SK-N-SH treated with all-trans-retinoic acid at 6 μM for 48 hours (cell line): ENCODE results near the gene HPF1.
"Not testable (repeated sequence)": the region's sequence is repeated elsewhere in the genome, so short reads cannot be mapped to it uniquely, and the experiment has no call there.

Experiments
- ATAC-seq: fragments of 200-7000 bp; cut with Tn5 transposase; 3 replicates; pipeline ENCODE4 v1.9.1; 2020; ENCODE audit warnings: mild to moderate bottlenecking, moderate library complexity
- ARNTL ChIP-seq: fragments of 450-650 bp; formaldehyde crosslinking; IDR thresholded peaks from 2 replicates; pipeline ENCODE4 v1.5.0; 2020; ENCODE audit warnings: low read depth, mild to moderate bottlenecking, moderate library complexity, borderline replicate concordance
- BACH2 ChIP-seq: fragments of 250-450 bp; sonication (Bioruptor Pico); IDR thresholded peaks from 2 replicates; pipeline ENCODE4 v1.9.0; 2021; ENCODE audit warnings: mild to moderate bottlenecking, borderline replicate concordance
- CSDC2 ChIP-seq: fragments of 250-450 bp; sonication (Bioruptor Pico); IDR thresholded peaks from 2 replicates; pipeline ENCODE4 v1.5.0; 2020; ENCODE audit warnings: mild to moderate bottlenecking, moderate library complexity
- ESRRG ChIP-seq: fragments of 250-450 bp; sonication (Bioruptor Pico); IDR thresholded peaks from 2 replicates; pipeline ENCODE4 v1.6.1; 2021; ENCODE audit warnings: mild to moderate bottlenecking
- GLIS3 ChIP-seq: fragments of 250-450 bp; sonication (Bioruptor Pico); IDR thresholded peaks from 2 replicates; pipeline ENCODE4 v1.5.0; 2020; ENCODE audit warnings: mild to moderate bottlenecking, moderate library complexity
- ISL1 ChIP-seq: fragments of 250-450 bp; sonication (Bioruptor Pico); IDR thresholded peaks from 2 replicates; pipeline ENCODE4 v2.1.2; 2022; ENCODE audit warnings: mild to moderate bottlenecking, moderate library complexity
- OSR1 ChIP-seq: fragments of 250-450 bp; sonication (Bioruptor Pico); IDR thresholded peaks from 2 replicates; pipeline ENCODE4 v1.8.0; 2022; ENCODE audit warnings: moderate library complexity, mild to moderate bottlenecking, inconsistent platforms
- RARB ChIP-seq: fragments of 250-450 bp; sonication (Bioruptor Pico); IDR thresholded peaks from 2 replicates; pipeline ENCODE4 v1.8.0; 2021; ENCODE audit warnings: mild to moderate bottlenecking, moderate library complexity
- SNAI2 ChIP-seq: fragments of 250-450 bp; sonication (Bioruptor Pico); IDR thresholded peaks from 2 replicates; pipeline ENCODE4 v1.5.0; 2020; ENCODE audit warnings: mild to moderate bottlenecking, moderate library complexity
- TCF4 ChIP-seq: fragments of 250-450 bp; sonication (Bioruptor Pico); IDR thresholded peaks from 2 replicates; pipeline ENCODE4 v1.8.0; 2021; ENCODE audit warnings: mild to moderate bottlenecking, moderate library complexity, borderline replicate concordance
- TOX ChIP-seq: fragments of 250-450 bp; sonication (Bioruptor Pico); IDR thresholded peaks from 2 replicates; pipeline ENCODE4 v1.8.0; 2021; ENCODE audit warnings: mild to moderate bottlenecking, moderate library complexity, borderline replicate concordance
- ZC3H10 ChIP-seq: fragments of 250-450 bp; sonication (Bioruptor Pico); IDR thresholded peaks from 2 replicates; pipeline ENCODE4 v1.5.1; 2021; ENCODE audit warnings: mild to moderate bottlenecking, moderate library complexity
- ZFP3 ChIP-seq: fragments of 250-450 bp; sonication (Bioruptor Pico); IDR thresholded peaks from 2 replicates; pipeline ENCODE4 v1.5.0; 2020; ENCODE audit warnings: mild to moderate bottlenecking, moderate library complexity
- ZFP30 ChIP-seq: fragments of 450-650 bp; formaldehyde crosslinking; IDR thresholded peaks from 2 replicates; pipeline ENCODE4 v1.5.0; 2022; ENCODE audit warnings: mild to moderate bottlenecking, moderate library complexity
- ZNF565 ChIP-seq: fragments of 450-650 bp; formaldehyde crosslinking; conservative IDR thresholded peaks from 2 replicates; pipeline ENCODE4 v1.5.0; 2020; ENCODE audit warnings: low read depth, mild to moderate bottlenecking, moderate library complexity
- ZNF70 ChIP-seq: fragments of 450-650 bp; formaldehyde crosslinking; IDR thresholded peaks from 2 replicates; pipeline ENCODE4 v1.5.0; 2020; ENCODE audit warnings: mild to moderate bottlenecking, moderate library complexity
- ZNF8 ChIP-seq: fragments of 450-650 bp; formaldehyde crosslinking; IDR thresholded peaks from 2 replicates; pipeline ENCODE4 v1.5.0; 2020; ENCODE audit warnings: mild to moderate bottlenecking, moderate library complexity
- TF ChIP-seq, protein P1 (sequence below): fragments of 250-450 bp; sonication (Bioruptor Pico); IDR thresholded peaks from 2 replicates; pipeline ENCODE4 v1.5.0; 2020; ENCODE audit warnings: mild to moderate bottlenecking, moderate library complexity
- TF ChIP-seq, protein P2 (sequence below): fragments of 250-450 bp; sonication (Bioruptor Pico); IDR thresholded peaks from 2 replicates; pipeline ENCODE4 v1.5.1; 2021; ENCODE audit warnings: mild to moderate bottlenecking, moderate library complexity
- TF ChIP-seq, protein P3 (sequence below): fragments of 250-450 bp; sonication (Bioruptor Pico); IDR thresholded peaks from 2 replicates; pipeline ENCODE4 v1.5.1; 2020; ENCODE audit warnings: low read depth, mild to moderate bottlenecking, moderate library complexity
- TF ChIP-seq, protein P4 (sequence below): fragments of 250-450 bp; sonication (Bioruptor Pico); IDR thresholded peaks from 2 replicates; pipeline ENCODE4 v1.8.0; 2021; ENCODE audit warnings: low read depth, mild to moderate bottlenecking, moderate library complexity, borderline replicate concordance

HPF1 gene

DNA sequence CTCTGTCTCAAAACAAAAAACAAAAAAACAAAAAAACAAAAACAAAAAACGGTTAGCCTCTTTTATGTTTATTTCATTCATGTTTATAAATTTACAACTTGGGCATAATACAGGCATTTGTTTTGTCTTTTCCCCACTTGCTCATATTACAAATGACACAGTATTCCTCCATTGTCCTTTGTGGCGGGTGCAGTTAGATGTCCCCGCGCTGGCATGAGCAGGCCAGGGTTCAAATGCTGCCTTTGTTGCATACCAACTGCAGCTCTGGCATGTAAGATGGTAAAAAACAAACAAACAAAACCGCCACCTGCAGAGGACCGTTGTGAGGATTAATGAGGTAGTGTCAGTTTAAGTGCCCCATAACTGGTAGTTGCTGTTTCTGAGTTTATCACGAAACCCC lies 16.1 kb upstream of the HPF1 start:
- TF ChIP-seq, protein P1, sequence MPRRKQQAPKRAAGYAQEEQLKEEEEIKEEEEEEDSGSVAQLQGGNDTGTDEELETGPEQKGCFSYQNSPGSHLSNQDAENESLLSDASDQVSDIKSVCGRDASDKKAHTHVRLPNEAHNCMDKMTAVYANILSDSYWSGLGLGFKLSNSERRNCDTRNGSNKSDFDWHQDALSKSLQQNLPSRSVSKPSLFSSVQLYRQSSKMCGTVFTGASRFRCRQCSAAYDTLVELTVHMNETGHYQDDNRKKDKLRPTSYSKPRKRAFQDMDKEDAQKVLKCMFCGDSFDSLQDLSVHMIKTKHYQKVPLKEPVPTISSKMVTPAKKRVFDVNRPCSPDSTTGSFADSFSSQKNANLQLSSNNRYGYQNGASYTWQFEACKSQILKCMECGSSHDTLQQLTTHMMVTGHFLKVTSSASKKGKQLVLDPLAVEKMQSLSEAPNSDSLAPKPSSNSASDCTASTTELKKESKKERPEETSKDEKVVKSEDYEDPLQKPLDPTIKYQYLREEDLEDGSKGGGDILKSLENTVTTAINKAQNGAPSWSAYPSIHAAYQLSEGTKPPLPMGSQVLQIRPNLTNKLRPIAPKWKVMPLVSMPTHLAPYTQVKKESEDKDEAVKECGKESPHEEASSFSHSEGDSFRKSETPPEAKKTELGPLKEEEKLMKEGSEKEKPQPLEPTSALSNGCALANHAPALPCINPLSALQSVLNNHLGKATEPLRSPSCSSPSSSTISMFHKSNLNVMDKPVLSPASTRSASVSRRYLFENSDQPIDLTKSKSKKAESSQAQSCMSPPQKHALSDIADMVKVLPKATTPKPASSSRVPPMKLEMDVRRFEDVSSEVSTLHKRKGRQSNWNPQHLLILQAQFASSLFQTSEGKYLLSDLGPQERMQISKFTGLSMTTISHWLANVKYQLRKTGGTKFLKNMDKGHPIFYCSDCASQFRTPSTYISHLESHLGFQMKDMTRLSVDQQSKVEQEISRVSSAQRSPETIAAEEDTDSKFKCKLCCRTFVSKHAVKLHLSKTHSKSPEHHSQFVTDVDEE = no peak
- TF ChIP-seq ZFP30 (CRISPR knock-in tag) (no peak), CSDC2 (CRISPR knock-in tag) (no peak), ARNTL (CRISPR knock-in tag) (no peak), ZFP3 (CRISPR knock-in tag) (no peak), ESRRG (CRISPR knock-in tag) (no peak), TCF4 (CRISPR knock-in tag) (no peak), SNAI2 (CRISPR knock-in tag) (no peak), ZNF565 (CRISPR knock-in tag) (no peak)
- TF ChIP-seq, protein P2, sequence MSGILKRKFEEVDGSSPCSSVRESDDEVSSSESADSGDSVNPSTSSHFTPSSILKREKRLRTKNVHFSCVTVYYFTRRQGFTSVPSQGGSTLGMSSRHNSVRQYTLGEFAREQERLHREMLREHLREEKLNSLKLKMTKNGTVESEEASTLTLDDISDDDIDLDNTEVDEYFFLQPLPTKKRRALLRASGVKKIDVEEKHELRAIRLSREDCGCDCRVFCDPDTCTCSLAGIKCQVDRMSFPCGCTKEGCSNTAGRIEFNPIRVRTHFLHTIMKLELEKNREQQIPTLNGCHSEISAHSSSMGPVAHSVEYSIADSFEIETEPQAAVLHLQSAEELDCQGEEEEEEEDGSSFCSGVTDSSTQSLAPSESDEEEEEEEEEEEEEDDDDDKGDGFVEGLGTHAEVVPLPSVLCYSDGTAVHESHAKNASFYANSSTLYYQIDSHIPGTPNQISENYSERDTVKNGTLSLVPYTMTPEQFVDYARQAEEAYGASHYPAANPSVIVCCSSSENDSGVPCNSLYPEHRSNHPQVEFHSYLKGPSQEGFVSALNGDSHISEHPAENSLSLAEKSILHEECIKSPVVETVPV (CRISPR knock-in tag) = no peak
- no peak for ATAC-seq

DNA sequence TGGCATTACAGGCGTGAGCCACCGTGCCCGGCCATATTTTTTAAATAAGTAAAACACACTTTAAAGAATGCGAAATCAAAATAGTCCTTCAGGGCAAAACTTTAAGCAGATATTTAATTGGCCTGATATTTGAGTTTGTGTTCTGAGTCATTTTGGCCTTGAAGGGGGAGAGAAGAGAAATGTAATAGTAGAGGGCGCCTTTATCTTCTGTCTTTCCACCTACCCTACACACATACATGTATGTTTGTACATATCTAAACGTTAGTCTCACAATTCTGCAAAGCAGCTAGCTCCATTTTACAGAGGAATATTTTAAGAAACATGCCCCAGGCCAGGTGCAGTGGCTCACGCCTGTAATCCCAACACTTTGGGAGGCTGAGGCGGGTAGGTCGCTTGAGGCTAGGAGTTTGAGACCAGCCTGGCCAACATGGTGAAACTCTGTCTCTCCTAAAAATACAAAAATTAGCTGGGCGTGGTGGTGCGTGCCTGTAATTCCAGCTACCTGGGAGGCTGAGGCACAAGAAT lies 13.9 kb upstream of the HPF1 start:
- not testable (repeated sequence) for ATAC-seq

DNA sequence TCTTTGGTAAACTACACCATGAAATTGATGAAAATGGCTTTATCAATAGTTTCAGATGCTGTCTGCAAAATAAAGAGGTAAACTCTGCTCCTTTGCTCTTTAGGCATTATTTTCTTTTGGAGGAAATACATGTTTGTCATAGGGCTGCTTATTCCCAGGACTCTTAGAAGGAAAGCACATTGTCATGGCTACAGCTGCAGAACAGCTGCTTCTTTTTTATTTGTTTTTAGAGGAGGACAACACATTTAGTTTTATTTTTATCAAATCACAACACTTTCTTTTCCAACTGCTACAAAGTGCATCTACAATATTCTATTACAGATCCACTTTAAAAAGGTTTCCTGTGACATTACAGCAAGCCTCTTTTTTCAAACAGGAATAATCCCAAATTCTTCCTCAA lies 12.7 kb upstream of the HPF1 start:
- TF ChIP-seq TOX (CRISPR knock-in tag) = no peak
- no peak for ATAC-seq

DNA sequence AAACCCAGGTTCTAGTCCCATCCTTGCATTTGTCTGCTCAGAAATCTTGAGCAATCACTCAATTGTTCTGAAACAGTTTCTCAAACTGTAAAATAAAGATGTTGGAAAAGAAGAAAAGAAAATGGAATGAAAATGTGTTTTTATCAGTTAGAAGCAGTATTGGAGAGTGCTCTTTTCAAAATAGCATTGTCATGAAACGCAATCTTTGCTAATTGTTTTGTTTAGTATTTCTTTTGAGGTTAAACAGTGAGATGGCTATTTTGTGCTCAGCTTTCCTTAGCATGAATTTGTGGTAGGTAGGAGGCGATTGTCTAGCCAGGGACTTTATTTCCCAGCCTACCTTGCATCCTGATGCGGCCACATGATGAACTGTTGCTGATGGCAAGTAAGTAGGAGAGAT lies 10.6 kb upstream of the HPF1 start:
- ATAC-seq = no peak
- TF ChIP-seq ZNF70 (no peak), ZFP3 (CRISPR knock-in tag) (no peak), OSR1 (CRISPR knock-in tag) (no peak), TCF4 (CRISPR knock-in tag) (no peak)
- TF ChIP-seq, protein P2 (CRISPR knock-in tag) = no peak
- TF ChIP-seq, protein P3, sequence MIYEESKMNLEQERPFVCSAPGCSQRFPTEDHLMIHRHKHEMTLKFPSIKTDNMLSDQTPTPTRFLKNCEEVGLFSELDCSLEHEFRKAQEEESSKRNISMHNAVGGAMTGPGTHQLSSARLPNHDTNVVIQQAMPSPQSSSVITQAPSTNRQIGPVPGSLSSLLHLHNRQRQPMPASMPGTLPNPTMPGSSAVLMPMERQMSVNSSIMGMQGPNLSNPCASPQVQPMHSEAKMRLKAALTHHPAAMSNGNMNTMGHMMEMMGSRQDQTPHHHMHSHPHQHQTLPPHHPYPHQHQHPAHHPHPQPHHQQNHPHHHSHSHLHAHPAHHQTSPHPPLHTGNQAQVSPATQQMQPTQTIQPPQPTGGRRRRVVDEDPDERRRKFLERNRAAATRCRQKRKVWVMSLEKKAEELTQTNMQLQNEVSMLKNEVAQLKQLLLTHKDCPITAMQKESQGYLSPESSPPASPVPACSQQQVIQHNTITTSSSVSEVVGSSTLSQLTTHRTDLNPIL (CRISPR knock-in tag) = no peak

DNA sequence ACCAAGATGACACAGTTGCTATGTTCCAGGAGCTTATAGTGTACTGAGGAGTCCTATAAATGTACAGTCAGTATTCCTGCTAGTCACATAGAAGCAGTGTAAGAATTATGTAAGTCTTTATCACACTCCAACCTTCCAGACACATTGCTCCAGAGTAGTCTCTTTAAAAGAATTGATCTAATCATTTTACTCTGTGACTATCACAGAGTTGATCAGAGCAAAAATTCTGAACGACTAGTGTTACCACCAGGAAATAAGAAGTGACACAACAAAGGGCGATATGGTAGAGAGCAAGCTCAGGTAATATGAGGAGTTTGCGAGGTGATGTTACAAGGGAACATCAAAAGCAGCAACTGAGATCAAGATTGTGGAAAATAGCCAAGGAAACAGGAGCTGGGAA lies 9.0 kb upstream of the HPF1 start:
- peak; percentile 11; the same call in 1 of the 3 replicates for ATAC-seq
- TF ChIP-seq ISL1 (CRISPR knock-in tag) = no peak
- no peak for TF ChIP-seq TOX (CRISPR knock-in tag)
- no peak for TF ChIP-seq TCF4 (CRISPR knock-in tag)
- TF ChIP-seq, protein P3 (CRISPR knock-in tag) = no peak
- no peak for TF ChIP-seq ZNF70
- TF ChIP-seq OSR1 (CRISPR knock-in tag) = no peak
- TF ChIP-seq SNAI2 (CRISPR knock-in tag) = no peak
- TF ChIP-seq ESRRG (CRISPR knock-in tag) = no peak
- TF ChIP-seq BACH2 (CRISPR knock-in tag) = no peak
- TF ChIP-seq ZFP3 (CRISPR knock-in tag) = no peak
- no peak for TF ChIP-seq ZNF8 (CRISPR knock-in tag)
- TF ChIP-seq, protein P1 = no peak
- no peak for TF ChIP-seq ZC3H10 (CRISPR knock-in tag)
- TF ChIP-seq, protein P4, sequence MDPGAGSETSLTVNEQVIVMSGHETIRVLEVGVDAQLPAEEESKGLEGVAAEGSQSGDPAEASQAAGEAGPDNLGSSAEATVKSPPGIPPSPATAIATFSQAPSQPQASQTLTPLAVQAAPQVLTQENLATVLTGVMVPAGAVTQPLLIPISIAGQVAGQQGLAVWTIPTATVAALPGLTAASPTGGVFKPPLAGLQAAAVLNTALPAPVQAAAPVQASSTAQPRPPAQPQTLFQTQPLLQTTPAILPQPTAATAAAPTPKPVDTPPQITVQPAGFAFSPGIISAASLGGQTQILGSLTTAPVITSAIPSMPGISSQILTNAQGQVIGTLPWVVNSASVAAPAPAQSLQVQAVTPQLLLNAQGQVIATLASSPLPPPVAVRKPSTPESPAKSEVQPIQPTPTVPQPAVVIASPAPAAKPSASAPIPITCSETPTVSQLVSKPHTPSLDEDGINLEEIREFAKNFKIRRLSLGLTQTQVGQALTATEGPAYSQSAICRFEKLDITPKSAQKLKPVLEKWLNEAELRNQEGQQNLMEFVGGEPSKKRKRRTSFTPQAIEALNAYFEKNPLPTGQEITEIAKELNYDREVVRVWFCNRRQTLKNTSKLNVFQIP = no peak
- no peak for TF ChIP-seq ZFP30 (CRISPR knock-in tag)
- TF ChIP-seq RARB (CRISPR knock-in tag) = no peak
- TF ChIP-seq GLIS3 (CRISPR knock-in tag) = no peak
